Vagina (tissue), 2 donors: ENCODE data around the gene HRH3. TPM values are rescaled to one million over a fixed set of nuclear protein-coding genes. Genes with fewer than 3 reads are reported as not detected.

ENCODE experiments used
- DNase-seq, 2 donors: peaks; one replicate each; pipeline ENCODE4 v3.0.0-alpha.2; 2017; ENCODE audit errors: extremely low spot score in 2 of 2
- H3K27ac ChIP-seq: fragments of 200-600 bp; sonication (generic); one replicate; pipeline ENCODE4 v1.5.1; 2019
- H3K27me3 ChIP-seq: fragments of 200-600 bp; sonication (generic); one replicate; pipeline ENCODE4 v1.5.1; 2019
- H3K36me3 ChIP-seq, 2 donors: fragments of 200-600 bp; sonication (generic); one replicate each; pipeline ENCODE4 v1.5.1; 2017 to 2019
- H3K4me1 ChIP-seq: fragments of 200-600 bp; sonication (generic); one replicate; pipeline ENCODE4 v1.5.1; 2019
- H3K4me3 ChIP-seq, 2 donors: fragments of 200-600 bp; sonication (generic); 1 replicate in 1 of 2; 2 replicates in 1 of 2; pipeline ENCODE4 v1.5.1; 2016 to 2019
- H3K9me3 ChIP-seq: fragments of 200-600 bp; sonication (generic); one replicate; pipeline ENCODE4 v1.5.1; 2019
- POLR2A ChIP-seq, 2 donors: fragments of 450-650 bp; IDR thresholded peaks; one replicate each; pipeline ENCODE4 v1.6.1; 2017; ENCODE audit warnings: antibody characterized with exemption in 2 of 2, mild to moderate bottlenecking in 2 of 2, moderate library complexity in 2 of 2
- POLR2AphosphoS5 ChIP-seq, 2 donors: sonication (generic); formaldehyde crosslinking; IDR thresholded peaks; one replicate each; pipeline ENCODE4 v1.9.0; 2017; ENCODE audit warnings: antibody characterized with exemption in 2 of 2, mild to moderate bottlenecking in 2 of 2, low read depth in 1 of 2; ENCODE audit not compliant: insufficient read depth in 1 of 2
- intact Hi-C: fragments of 100-400 bp; cut with DNase I; formaldehyde crosslinking; loops from one replicate; pipeline ENCODE4 v1.15.1; 2023
- total RNA-seq: library from RNA; depleted of rRNA; stranded (reverse); fragments of >200 nt; gene quantifications from one replicate; pipeline ENCODE4 v1.2.3, GENCODE V29; 2016
- TF ChIP-seq, protein P1 (sequence below), 3 experiments: fragments of 450-650 bp in 2 of 3; fragments of 200-600 bp in 1 of 3; sonication (generic) in 1 of 3; IDR thresholded peaks; one replicate each; pipeline ENCODE4 v1.5.1; 2017 to 2019; ENCODE audit warnings: antibody characterized with exemption in 3 of 3, mild to moderate bottlenecking in 2 of 3, moderate library complexity in 2 of 3

Gene HRH3
- total RNA-seq, 1 donor from 2014 or later: not detected

DNA sequence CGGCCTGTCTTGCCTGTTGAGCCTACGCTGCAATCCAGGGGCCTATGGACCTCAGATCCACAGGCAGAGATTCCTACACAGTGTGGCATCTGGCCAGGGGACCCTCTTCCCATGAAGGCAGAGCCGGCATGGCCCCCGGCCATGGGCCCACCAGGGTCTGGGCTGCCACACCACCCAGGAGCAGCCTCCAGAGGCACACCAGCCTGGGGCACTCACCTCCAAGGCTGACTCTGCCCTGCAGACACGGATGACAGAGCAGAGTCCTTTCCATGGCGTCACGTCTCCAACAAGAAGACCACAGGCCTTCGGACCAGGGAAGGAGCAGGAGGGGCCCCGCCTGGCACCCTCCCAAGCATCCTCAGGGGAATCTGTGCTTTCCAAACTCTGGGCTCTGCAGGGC is 3.5 kb upstream of the HRH3 start:
- DNase-seq: no peak
- no peak overlapping the region for H3K27ac ChIP-seq
- no peak for TF ChIP-seq POLR2AphosphoS5 (IDR thresholded peaks at IDR 0.05; ENCODE audit: insufficient read depth in 1 of 2, low read depth in 1 of 2)
- TF ChIP-seq, protein P1, sequence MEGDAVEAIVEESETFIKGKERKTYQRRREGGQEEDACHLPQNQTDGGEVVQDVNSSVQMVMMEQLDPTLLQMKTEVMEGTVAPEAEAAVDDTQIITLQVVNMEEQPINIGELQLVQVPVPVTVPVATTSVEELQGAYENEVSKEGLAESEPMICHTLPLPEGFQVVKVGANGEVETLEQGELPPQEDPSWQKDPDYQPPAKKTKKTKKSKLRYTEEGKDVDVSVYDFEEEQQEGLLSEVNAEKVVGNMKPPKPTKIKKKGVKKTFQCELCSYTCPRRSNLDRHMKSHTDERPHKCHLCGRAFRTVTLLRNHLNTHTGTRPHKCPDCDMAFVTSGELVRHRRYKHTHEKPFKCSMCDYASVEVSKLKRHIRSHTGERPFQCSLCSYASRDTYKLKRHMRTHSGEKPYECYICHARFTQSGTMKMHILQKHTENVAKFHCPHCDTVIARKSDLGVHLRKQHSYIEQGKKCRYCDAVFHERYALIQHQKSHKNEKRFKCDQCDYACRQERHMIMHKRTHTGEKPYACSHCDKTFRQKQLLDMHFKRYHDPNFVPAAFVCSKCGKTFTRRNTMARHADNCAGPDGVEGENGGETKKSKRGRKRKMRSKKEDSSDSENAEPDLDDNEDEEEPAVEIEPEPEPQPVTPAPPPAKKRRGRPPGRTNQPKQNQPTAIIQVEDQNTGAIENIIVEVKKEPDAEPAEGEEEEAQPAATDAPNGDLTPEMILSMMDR (IDR thresholded peaks at IDR 0.05): no peak
- no peak for TF ChIP-seq POLR2A (IDR thresholded peaks at IDR 0.05)
- no peaks in the 10 kb centered on the region for H3K36me3 ChIP-seq
- intact Hi-C loops: no loop called here
- peaks cover 22% of the 10 kb centered on the region for H3K4me1 ChIP-seq
- H3K27me3 ChIP-seq: peaks cover 11% of the 10 kb centered on the region
- H3K9me3 ChIP-seq: no peaks in the 10 kb centered on the region
- H3K4me3 ChIP-seq: no peak overlapping the region

DNA sequence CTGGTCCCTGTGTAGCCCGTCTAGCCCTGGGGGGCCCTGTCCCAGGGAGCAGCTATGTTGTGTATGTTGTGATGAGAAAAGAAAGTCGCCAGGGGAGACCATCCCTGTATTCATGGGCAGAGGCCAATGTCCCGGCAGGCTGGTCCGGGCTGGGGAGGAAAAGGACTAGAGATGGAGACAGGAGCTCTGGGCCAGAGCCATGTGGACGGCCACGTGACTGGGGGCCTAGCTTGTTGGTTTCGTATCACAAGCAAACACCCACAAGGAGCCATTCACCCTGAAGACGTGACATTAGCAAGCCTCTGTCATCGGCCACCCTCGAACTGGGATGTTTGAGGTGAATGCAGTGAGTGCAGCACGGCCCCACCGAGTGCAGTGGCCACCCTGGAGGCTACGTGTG is 2.9 kb upstream of the HRH3 start:
- Histone ChIP-seq H3K27ac (no peak overlapping the region), H3K27me3 (peaks cover 11% of the 10 kb centered on the region), H3K36me3 (no peaks in the 10 kb centered on the region), H3K9me3 (no peaks in the 10 kb centered on the region), H3K4me3 (no peak overlapping the region), H3K4me1 (peaks cover 22% of the 10 kb centered on the region)
- DNase-seq: no peak
- TF ChIP-seq, protein P1 (IDR thresholded peaks at IDR 0.05): no peak
- TF ChIP-seq POLR2A (IDR thresholded peaks at IDR 0.05) (no peak), POLR2AphosphoS5 (IDR thresholded peaks at IDR 0.05; ENCODE audit: insufficient read depth in 1 of 2, low read depth in 1 of 2) (no peak)
- intact Hi-C loops: no loop called here

DNA sequence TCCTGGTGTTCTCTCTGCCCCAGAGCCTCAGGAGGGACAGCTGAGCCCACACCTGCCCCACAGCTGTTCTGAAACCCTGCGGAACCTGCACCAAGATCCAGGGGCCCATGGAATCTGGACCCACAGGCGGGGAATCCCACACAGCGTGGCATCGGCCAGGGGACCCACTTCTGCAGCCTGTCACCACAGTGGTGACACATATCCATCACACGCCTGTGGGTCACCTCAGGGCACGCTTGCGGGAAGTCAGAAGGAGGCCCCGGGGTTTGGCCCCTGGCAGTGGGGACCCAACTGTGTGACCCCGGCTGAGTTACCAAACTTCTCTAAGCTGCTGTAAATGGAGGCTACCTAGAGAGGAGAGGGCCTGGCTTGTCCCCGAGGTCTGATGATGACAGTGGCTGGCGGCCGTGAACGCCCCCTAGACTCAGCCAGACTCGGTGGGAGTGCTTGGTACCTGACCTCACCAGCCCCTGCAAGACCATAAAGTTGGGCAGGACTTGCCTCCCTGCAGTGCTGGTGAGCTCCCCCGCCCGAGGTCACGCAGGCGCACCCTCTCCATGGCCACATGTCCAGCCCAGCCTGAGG is 2.3 kb upstream of the HRH3 start:
- H3K27me3 ChIP-seq: peaks cover 11% of the 10 kb centered on the region
- no peak overlapping the region for H3K27ac ChIP-seq
- intact Hi-C loops: no loop called here
- no peak overlapping the region for H3K4me3 ChIP-seq
- no peaks in the 10 kb centered on the region for H3K9me3 ChIP-seq
- no peak for DNase-seq
- no peaks in the 10 kb centered on the region for H3K36me3 ChIP-seq
- TF ChIP-seq, protein P1 (IDR thresholded peaks at IDR 0.05): no peak
- TF ChIP-seq POLR2A (IDR thresholded peaks at IDR 0.05) (no peak), POLR2AphosphoS5 (IDR thresholded peaks at IDR 0.05; ENCODE audit: insufficient read depth in 1 of 2, low read depth in 1 of 2) (no peak)
- H3K4me1 ChIP-seq: peaks cover 22% of the 10 kb centered on the region

DNA sequence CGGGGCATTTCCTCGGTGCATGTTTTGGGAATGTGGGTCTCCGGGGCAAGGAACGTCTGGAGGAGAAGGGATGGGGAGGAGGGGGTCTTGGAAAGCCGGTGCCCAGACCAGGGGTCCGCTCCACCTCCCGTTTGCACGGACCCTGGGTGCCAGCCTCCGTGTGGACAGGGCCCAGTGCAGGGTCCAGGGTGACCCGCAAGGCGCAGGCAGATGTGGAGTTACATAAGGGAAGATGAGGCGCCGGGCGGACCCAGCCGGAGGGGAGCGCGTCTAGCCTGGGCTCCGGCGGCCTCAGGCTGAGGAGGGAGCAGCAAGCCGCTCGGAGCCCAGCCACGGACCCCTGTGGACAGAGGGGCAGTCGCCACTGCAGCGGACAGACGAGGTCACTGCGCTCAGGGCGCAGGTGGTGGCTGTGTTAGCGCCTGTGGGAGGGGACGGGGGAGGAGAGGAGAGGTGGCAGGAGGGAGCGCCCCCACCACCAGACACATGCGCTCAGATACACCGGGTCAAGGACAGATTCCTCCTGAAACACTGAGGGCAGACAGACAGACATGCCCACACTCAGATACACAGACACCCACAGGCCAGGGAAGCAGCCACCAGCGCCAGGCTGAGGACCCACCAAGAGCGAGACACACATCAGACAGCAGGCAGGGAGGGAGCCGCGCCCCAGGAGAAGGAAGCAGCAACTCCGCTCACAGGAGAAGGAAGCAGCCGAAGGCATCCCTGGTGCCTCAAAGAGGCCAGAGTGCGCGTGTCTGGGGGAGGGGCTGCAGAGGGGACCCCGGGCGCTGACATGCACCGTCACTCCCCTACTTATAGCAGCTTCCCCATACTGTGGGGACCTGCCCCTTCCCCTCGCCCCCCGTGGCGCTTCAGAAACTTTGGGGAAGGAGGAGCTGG is 839 bp upstream of the HRH3 start:
- no peak for DNase-seq
- TF ChIP-seq, protein P1 (IDR thresholded peaks at IDR 0.05): no peak
- no peak for TF ChIP-seq POLR2AphosphoS5 (IDR thresholded peaks at IDR 0.05; ENCODE audit: insufficient read depth in 1 of 2, low read depth in 1 of 2)
- no peak for TF ChIP-seq POLR2A (IDR thresholded peaks at IDR 0.05)
- no peaks in the 10 kb centered on the region for H3K9me3 ChIP-seq
- peaks cover 22% of the 10 kb centered on the region for H3K4me1 ChIP-seq
- H3K27me3 ChIP-seq: peaks cover 11% of the 10 kb centered on the region
- H3K4me3 ChIP-seq: peak overlapping the region in 1 of 2 donors; percentile 42
- H3K36me3 ChIP-seq: no peaks in the 10 kb centered on the region
- intact Hi-C loops: no loop called here
- no peak overlapping the region for H3K27ac ChIP-seq
